Measurements from ENCODE around the gene FOXD3. TPM values are rescaled to one million over a fixed set of nuclear protein-coding genes. Genes with fewer than 3 reads are reported as not detected.
A peak's percentile ranks its signal among the peaks of the same experiment; 100 is the strongest.

Gene FOXD3
- total RNA-seq, 1 experiment from 2014 or later: not detected

- POLR2A ChIA-PET: no interaction called here
- no peak for TF ChIP-seq CTCF (IDR thresholded peaks at IDR 0.05; ENCODE audit: unreplicated experiment)
- no peaks in the 10 kb centered on the region for H3K36me3 Mint-ChIP-seq (ENCODE audit: insufficient read depth, unreplicated experiment)
- no peak overlapping the region for H3K27ac Mint-ChIP-seq (ENCODE audit: low read depth, unreplicated experiment)
- CTCF ChIA-PET: interaction anchor here (1.6 kb wide), 1 partner anchor 220 kb away, joined by 7 read pairs; no protein-coding TSS in a partner anchor
- H3K4me1 Mint-ChIP-seq (ENCODE audit: insufficient read depth, unreplicated experiment): no peaks in the 10 kb centered on the region
- H3K27me3 Mint-ChIP-seq (ENCODE audit: insufficient read depth, unreplicated experiment): no peaks in the 10 kb centered on the region
- peaks cover 9% of the 10 kb centered on the region for H3K9me3 Mint-ChIP-seq (ENCODE audit: unreplicated experiment)
- BruUV-seq (replicated peaks): no TSS peak
- no peak for DNase-seq (ENCODE audit: unreplicated experiment)
- H3K4me3 Mint-ChIP-seq (ENCODE audit: unreplicated experiment): peak overlapping the region; percentile 52
- intact Hi-C loops (cut with micrococcal nuclease): loop anchor here (5.0 kb wide), 1 partner anchor 219 kb away; no protein-coding TSS in a partner anchor
Measured at GRCh38 chr1:63318201-63318979, 4.0 kb upstream of the FOXD3 start.

- H3K36me3 Mint-ChIP-seq (ENCODE audit: insufficient read depth, unreplicated experiment): no peaks in the 10 kb centered on the region
- no peaks in the 10 kb centered on the region for H3K27me3 Mint-ChIP-seq (ENCODE audit: insufficient read depth, unreplicated experiment)
- intact Hi-C loops (cut with micrococcal nuclease): loop anchor here (5.0 kb wide), 1 partner anchor 218 kb away; no protein-coding TSS in a partner anchor
- no peak for DNase-seq (ENCODE audit: unreplicated experiment)
- no peaks in the 10 kb centered on the region for H3K4me1 Mint-ChIP-seq (ENCODE audit: insufficient read depth, unreplicated experiment)
- no TSS peak for BruUV-seq (replicated peaks)
- peaks cover 9% of the 10 kb centered on the region for H3K9me3 Mint-ChIP-seq (ENCODE audit: unreplicated experiment)
- CTCF ChIA-PET: interaction anchor here (1.2 kb wide), 1 partner anchor 130 kb away, joined by 3 read pairs; no protein-coding TSS in a partner anchor
- no peak for TF ChIP-seq CTCF (IDR thresholded peaks at IDR 0.05; ENCODE audit: unreplicated experiment)
- H3K27ac Mint-ChIP-seq (ENCODE audit: low read depth, unreplicated experiment): no peak overlapping the region
- POLR2A ChIA-PET: no interaction called here
- no peak overlapping the region for H3K4me3 Mint-ChIP-seq (ENCODE audit: unreplicated experiment)
Measured at GRCh38 chr1:63319046-63320021, 3.0 kb upstream of the FOXD3 start.

GRCh38 chr1:63320022-63320721 lies 2.2 kb upstream of the FOXD3 start:
- no peak for TF ChIP-seq CTCF (IDR thresholded peaks at IDR 0.05; ENCODE audit: unreplicated experiment)
- Mint-ChIP-seq H3K9me3 (ENCODE audit: unreplicated experiment) (peaks cover 9% of the 10 kb centered on the region), H3K36me3 (ENCODE audit: insufficient read depth, unreplicated experiment) (no peaks in the 10 kb centered on the region), H3K4me1 (ENCODE audit: insufficient read depth, unreplicated experiment) (no peaks in the 10 kb centered on the region), H3K4me3 (ENCODE audit: unreplicated experiment) (no peak overlapping the region), H3K27ac (ENCODE audit: low read depth, unreplicated experiment) (no peak overlapping the region), H3K27me3 (ENCODE audit: insufficient read depth, unreplicated experiment) (no peaks in the 10 kb centered on the region)
- BruUV-seq (replicated peaks): no TSS peak
- intact Hi-C loops (cut with micrococcal nuclease): no loop called here
- ChIA-PET CTCF (interaction anchor here (1.2 kb wide), 1 partner anchor 130 kb away, joined by 3 read pairs; no protein-coding TSS in a partner anchor), POLR2A (no interaction called here)
- DNase-seq (ENCODE audit: unreplicated experiment): no peak
